ENCODE measurements around the gene MCM3.

MCM3 gene

DNA sequence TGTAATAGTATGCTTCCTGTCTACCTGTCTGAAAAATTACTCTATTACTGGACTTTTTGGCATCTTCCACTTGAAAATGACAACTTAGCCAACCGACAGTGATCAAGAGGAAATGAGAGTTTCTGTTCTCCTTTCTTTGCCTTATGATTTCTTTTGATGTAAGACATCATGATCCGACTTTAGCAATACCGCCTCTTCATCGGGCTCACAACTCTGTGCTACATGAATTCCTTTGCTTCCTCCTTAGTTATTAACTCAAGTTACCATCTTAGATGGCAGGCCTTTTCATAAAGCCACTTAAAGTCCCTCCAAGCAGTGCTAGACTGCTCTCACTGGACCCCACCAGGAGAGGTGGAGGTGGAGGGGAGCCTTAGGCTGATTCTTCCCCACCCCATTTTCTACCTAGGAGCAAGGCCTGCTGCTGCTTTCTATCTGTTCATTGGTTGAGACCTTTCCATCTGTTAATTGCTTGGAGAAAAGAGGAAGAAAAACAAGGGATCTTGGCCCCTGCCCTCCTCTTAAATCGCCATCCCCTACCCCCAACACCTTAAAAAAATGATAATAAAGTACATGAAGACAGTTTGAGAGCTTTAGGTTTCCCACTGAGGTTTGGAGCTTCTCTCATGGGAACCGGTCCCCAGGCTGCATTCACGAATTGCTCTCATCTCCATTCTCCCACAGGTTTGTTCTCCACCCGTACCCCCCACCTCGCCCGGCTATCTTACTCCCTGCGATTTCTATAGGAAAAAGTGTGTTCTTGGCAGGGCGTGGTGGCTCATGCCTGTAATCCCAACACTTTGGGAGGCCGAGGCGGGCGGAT, 21.6 kb upstream of the MCM3 start:
- ChIA-PET POLR2A (no interaction called here), CTCF (interaction anchor here (0.5 to 1.6 kb wide), 4 partner anchors 12 to 115 kb away, joined by 3 read pairs; no protein-coding TSS in a partner anchor)
- Histone ChIP-seq H3K27ac (ENCODE audit: extremely low read depth, low read depth, low read length) (no peak overlapping the region), H3K9me3 (ENCODE audit: control insufficient read depth, insufficient read depth, low read depth, low read length) (no peaks in the 10 kb centered on the region), H3K36me3 (ENCODE audit: control insufficient read depth in 2 of 2, insufficient read depth in 1 of 2, low read length in 2 of 2) (no peaks in the 10 kb centered on the region), H3K4me1 (ENCODE audit: control insufficient read depth, insufficient read depth, low read length) (no peaks in the 10 kb centered on the region), H3K4me3 (ENCODE audit: low read depth, low read length) (no peak overlapping the region)
- TF ChIP-seq ZNF202 (tag by site-specific recombination; IDR thresholded peaks at IDR 0.05; ENCODE audit: borderline replicate concordance) (no peak), GFI1B (tag by site-specific recombination; IDR thresholded peaks at IDR 0.05) (no peak), SALL2 (tag by site-specific recombination; IDR thresholded peaks at IDR 0.05; ENCODE audit: borderline replicate concordance) (no peak), GLI2 (tag by site-specific recombination; IDR thresholded peaks at IDR 0.05; ENCODE audit: borderline replicate concordance, low read depth) (no peak), ZSCAN30 (tag by site-specific recombination; IDR thresholded peaks at IDR 0.05) (no peak), KLF10 (tag by site-specific recombination; IDR thresholded peaks at IDR 0.05) (no peak), ZBTB7A (tag by site-specific recombination; IDR thresholded peaks at IDR 0.05; ENCODE audit: low read depth) (no peak), ZNF777 (tag by site-specific recombination; IDR thresholded peaks at IDR 0.05; ENCODE audit: borderline replicate concordance) (no peak)
- TF ChIP-seq, protein P1, sequence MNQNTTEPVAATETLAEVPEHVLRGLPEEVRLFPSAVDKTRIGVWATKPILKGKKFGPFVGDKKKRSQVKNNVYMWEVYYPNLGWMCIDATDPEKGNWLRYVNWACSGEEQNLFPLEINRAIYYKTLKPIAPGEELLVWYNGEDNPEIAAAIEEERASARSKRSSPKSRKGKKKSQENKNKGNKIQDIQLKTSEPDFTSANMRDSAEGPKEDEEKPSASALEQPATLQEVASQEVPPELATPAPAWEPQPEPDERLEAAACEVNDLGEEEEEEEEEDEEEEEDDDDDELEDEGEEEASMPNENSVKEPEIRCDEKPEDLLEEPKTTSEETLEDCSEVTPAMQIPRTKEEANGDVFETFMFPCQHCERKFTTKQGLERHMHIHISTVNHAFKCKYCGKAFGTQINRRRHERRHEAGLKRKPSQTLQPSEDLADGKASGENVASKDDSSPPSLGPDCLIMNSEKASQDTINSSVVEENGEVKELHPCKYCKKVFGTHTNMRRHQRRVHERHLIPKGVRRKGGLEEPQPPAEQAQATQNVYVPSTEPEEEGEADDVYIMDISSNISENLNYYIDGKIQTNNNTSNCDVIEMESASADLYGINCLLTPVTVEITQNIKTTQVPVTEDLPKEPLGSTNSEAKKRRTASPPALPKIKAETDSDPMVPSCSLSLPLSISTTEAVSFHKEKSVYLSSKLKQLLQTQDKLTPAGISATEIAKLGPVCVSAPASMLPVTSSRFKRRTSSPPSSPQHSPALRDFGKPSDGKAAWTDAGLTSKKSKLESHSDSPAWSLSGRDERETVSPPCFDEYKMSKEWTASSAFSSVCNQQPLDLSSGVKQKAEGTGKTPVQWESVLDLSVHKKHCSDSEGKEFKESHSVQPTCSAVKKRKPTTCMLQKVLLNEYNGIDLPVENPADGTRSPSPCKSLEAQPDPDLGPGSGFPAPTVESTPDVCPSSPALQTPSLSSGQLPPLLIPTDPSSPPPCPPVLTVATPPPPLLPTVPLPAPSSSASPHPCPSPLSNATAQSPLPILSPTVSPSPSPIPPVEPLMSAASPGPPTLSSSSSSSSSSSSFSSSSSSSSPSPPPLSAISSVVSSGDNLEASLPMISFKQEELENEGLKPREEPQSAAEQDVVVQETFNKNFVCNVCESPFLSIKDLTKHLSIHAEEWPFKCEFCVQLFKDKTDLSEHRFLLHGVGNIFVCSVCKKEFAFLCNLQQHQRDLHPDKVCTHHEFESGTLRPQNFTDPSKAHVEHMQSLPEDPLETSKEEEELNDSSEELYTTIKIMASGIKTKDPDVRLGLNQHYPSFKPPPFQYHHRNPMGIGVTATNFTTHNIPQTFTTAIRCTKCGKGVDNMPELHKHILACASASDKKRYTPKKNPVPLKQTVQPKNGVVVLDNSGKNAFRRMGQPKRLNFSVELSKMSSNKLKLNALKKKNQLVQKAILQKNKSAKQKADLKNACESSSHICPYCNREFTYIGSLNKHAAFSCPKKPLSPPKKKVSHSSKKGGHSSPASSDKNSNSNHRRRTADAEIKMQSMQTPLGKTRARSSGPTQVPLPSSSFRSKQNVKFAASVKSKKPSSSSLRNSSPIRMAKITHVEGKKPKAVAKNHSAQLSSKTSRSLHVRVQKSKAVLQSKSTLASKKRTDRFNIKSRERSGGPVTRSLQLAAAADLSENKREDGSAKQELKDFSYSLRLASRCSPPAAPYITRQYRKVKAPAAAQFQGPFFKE (tag by site-specific recombination; IDR thresholded peaks at IDR 0.05; ENCODE audit: borderline replicate concordance): no peak
- TF ChIP-seq, protein P2, sequence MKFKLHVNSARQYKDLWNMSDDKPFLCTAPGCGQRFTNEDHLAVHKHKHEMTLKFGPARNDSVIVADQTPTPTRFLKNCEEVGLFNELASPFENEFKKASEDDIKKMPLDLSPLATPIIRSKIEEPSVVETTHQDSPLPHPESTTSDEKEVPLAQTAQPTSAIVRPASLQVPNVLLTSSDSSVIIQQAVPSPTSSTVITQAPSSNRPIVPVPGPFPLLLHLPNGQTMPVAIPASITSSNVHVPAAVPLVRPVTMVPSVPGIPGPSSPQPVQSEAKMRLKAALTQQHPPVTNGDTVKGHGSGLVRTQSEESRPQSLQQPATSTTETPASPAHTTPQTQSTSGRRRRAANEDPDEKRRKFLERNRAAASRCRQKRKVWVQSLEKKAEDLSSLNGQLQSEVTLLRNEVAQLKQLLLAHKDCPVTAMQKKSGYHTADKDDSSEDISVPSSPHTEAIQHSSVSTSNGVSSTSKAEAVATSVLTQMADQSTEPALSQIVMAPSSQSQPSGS (tag by site-specific recombination; IDR thresholded peaks at IDR 0.05; ENCODE audit: low read depth): no peak
- TF ChIP-seq, protein P3, sequence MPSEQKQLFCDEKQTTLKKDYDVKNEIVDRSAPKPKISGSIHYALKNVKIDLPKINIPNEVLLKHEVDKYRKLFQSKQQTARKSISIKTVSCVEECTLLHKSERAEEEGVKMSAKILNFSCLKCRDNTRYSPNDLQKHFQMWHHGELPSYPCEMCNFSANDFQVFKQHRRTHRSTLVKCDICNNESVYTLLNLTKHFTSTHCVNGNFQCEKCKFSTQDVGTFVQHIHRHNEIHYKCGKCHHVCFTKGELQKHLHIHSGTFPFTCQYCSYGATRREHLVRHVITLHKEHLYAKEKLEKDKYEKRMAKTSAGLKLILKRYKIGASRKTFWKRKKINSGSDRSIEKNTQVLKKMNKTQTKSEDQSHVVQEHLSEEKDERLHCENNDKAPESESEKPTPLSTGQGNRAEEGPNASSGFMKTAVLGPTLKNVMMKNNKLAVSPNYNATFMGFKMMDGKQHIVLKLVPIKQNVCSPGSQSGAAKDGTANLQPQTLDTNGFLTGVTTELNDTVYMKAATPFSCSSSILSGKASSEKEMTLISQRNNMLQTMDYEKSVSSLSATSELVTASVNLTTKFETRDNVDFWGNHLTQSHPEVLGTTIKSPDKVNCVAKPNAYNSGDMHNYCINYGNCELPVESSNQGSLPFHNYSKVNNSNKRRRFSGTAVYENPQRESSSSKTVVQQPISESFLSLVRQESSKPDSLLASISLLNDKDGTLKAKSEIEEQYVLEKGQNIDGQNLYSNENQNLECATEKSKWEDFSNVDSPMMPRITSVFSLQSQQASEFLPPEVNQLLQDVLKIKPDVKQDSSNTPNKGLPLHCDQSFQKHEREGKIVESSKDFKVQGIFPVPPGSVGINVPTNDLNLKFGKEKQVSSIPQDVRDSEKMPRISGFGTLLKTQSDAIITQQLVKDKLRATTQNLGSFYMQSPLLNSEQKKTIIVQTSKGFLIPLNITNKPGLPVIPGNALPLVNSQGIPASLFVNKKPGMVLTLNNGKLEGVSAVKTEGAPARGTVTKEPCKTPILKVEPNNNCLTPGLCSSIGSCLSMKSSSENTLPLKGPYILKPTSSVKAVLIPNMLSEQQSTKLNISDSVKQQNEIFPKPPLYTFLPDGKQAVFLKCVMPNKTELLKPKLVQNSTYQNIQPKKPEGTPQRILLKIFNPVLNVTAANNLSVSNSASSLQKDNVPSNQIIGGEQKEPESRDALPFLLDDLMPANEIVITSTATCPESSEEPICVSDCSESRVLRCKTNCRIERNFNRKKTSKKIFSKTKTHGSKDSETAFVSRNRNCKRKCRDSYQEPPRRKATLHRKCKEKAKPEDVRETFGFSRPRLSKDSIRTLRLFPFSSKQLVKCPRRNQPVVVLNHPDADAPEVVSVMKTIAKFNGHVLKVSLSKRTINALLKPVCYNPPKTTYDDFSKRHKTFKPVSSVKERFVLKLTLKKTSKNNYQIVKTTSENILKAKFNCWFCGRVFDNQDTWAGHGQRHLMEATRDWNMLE (tag by site-specific recombination; conservative IDR thresholded peaks at IDR 0.05; ENCODE audit: low read depth): no peak
